Measurements from ENCODE around the gene ZNF280C.

Gene ZNF280C

DNA sequence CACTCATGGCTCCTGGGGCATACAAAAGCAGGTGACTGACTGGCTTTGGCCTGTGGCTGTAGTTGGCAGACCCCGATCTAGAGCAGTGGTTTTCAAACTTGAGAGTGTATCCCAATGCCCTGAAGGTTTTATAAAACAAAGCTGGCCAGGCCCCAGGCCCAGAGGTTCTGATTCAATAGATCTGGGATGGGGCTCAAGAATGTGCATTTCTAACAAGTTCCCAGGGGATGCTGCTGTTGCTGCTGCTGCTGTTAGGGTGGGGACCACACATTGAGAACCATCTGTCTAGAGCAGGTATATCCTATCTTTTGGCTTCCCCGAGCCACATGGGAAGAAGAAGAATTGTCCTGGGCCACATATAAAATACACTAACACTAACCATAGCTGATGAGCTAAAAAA lies 110.4 kb downstream of the ZNF280C start:
- TF ChIP-seq GATA2 (IDR thresholded peaks at IDR 0.05; ENCODE audit: low read depth, low read length) (no peak), GATA3 (IDR thresholded peaks at IDR 0.05; ENCODE audit: low read depth, low read length) (no peak)

DNA sequence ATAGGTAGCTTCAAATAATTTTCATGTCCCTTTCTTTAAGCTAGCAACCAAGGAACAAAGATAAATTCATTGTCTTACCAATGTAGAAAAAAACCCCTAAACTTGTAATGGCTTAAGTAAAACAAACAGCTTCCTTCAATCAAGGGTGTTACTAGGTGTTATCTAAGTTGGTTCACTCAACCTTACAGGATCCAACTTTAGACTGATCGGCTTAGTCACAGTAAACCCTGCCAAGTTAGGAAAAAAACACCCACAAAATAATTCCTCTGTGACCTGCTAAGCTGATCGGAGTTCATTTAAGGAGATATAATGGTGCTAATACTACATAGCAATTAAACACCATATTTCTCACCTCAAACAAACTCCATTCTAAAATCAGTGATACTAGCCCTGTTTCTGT lies 113.1 kb downstream of the ZNF280C start:
- TF ChIP-seq GATA3 (IDR thresholded peaks at IDR 0.05; ENCODE audit: low read depth, low read length), result no peak
- TF ChIP-seq GATA2 (IDR thresholded peaks at IDR 0.05; ENCODE audit: low read depth, low read length), result no peak
